Middle frontal gyrus (tissue), 1 donor: Measurements from ENCODE around the gene STRN3.
A peak's percentile ranks its signal among the peaks of the same experiment; 100 is the strongest.
"Not testable (repeated sequence)": the region's sequence is repeated elsewhere in the genome, so short reads cannot be mapped to it uniquely, and the experiment has no call there.

Experiments
- DNase-seq: peaks from one replicate; pipeline ENCODE4 v3.0.0-alpha.2; 2015; ENCODE audit warnings: low spot score; ENCODE audit errors: extremely low spot score

Gene STRN3

DNA sequence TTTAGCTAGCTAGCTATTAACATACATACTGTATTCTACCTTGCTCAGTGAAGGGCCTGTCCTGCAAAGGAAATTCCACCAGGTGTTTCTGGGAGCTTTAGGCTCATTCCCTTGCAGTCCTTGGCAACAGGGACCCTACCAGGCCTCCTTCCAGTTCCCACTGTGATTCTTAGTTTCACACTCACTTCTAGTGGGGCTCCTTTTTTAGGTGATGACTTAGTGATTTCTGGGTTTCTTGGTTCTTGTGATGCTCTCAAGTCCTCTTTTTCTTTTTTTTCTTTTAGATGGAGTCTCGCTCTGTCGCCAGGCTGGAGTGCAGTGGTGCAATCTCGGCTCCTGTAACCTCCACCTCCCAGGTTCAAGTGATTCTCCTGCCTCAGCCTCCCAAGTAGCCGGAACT lies 10.4 kb upstream of the STRN3 start:
- DNase-seq = no peak

DNA sequence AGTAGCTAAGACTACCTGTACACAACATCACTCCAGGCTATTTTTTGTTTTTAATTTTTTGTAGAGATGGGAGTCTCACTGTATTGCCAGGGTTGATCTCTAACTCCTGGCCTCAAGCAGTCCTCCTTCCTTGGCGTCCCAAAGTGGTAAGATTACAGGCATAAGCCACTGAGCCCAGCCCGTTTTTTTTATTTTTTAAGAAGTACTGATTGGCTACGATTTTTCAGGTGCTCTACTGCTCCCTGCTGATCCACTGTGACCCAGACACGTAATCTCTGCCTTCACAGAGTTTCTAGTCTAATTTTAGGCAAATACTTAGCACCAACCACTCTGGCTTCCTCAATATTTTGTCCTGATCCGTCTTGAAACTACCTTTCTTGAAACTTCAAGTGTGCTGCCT lies 4.3 kb upstream of the STRN3 start:
- no peak for DNase-seq

DNA sequence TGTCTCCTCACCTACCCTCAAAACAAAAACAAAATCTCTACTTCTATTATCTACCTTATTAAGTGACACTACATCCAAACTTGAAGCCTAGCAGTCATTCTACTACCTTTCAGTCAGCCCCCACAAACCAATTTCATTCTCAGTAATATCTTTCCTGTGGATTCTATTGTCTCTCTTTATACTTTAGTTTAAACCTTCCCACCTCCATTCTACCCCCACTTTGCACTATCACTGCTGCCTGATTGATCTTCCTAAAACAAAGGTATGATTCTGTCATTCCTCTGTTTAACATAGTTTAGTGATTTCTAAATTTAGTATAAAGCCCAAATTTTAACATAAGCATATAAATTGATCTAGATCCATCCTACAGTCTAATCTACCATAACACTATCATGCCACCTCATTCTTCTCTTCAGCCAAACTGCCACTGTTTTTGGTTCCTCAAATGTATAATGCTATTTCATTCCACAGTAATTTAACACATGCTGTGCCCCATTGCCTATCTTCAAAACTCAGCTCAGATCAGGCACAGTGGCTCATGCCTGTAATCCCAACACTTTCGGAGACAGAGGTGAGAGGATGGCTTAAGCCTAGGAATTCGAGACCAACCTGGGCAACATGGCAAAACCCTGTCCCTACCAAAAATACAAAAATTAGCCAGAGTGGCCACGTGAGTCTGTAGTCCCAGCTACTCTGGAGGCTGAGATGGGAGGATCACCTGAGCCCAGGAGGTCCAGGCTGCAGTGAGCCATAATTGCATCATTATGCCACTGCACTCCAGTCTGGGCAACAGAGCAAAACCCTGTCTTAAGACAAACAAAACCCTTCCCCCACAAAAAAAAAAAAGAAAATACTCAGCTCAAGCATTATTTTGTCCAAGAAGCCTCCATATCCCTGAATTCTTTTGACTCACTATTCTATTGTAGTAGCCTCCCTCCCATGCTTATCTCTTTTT lies 3.1 kb upstream of the STRN3 start:
- DNase-seq = no peak

DNA sequence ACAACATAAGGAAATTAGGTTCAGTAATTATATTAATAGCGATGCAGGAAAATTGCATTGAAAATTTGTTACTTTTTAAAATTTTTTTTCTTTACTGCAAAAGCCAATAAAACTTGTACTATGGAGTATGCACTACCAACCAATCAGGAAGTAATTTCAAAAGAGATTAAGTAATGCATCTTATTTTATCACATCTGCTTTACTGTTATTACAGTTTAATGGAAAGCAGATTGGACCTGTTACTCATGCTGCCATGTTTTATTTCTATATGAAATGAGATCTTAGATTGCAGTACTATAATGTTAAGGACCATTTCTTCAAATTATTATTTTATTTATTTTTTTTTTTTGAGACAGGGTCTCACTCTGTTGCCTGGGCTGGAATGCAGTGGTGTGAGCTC lies 1.7 kb upstream of the STRN3 start:
- no peak for DNase-seq

DNA sequence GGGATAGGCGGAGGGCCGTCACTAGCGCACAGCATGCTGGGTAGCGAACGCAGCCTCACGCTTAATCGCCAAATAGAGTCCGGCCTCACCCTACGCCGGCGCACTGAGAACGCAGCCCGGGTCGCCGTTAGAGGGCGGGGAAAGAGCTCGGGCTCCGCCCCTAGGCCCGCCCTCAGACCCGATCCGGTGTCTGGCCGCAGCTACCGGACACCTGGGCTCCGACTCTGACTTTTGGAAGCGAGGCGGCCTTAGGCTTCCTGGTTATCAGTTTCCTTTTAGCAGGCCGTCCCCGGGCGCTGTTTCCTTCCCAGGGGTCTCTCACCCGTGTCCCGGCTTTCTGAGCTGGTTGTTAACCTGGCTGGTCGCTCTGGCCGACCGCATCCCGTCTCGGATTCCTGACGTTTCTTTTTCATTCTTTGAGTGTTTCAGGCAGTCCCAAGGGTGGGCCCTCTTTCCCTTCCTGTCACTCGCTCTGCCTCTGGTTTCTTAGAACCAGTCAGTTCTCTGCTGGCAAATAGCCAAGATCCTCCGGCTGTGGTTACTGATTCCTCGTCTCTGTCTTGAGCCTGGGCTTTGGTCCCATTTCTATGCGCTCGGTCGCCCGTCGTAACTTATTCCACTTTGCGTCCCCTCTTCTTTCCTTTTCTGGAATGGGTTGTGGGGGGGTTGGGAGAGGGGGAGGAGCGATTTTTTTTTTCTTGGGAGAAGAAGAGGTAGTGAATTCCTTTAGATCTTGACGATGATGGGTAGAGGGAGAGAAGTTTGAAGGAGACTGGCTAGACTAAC lies 464 bp upstream of the STRN3 start:
- peak; percentile 93 for DNase-seq

DNA sequence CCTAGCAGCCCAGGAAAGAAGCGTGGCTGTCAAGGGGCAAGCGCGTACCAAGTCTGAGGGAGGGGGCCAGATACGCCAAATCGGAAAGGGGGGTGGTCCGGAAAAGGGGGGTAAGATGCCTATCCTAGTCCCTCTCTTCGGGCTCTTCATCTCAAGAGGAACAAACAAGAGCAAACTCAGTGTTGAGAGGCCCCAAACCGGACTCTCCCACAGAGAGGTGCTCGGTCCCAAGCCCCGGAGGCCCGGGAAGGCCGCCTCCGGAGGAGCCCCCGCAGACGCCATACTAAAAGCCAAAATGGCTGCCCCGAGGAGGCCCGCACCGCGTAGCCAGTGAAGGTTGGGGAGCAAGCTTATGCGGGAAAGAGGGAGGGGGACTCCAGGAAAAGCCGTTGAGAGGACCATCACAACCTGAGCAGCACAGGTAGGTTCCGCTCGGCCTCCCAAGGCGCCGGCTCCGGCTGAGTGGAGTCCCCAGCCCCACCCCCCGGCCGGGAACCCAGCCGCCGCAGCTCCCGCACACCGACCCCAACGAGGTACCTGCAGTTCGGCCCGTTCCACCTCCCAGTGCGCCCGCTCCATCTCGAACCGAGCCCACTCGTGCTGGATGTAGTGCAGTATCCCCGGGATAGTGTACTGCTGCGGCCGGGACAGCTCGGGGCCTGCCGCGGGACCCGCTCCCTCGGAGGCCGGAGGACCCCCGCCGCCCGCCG lies 657 bp downstream of the STRN3 start, which contains the start of gene AP4S1:
AP4S1 (plus strand) TSS at position 283 of the 710 bp plus-strand sequence. CDS start 40,548 bp downstream, outside the sequence.
- DNase-seq = no peak

DNA sequence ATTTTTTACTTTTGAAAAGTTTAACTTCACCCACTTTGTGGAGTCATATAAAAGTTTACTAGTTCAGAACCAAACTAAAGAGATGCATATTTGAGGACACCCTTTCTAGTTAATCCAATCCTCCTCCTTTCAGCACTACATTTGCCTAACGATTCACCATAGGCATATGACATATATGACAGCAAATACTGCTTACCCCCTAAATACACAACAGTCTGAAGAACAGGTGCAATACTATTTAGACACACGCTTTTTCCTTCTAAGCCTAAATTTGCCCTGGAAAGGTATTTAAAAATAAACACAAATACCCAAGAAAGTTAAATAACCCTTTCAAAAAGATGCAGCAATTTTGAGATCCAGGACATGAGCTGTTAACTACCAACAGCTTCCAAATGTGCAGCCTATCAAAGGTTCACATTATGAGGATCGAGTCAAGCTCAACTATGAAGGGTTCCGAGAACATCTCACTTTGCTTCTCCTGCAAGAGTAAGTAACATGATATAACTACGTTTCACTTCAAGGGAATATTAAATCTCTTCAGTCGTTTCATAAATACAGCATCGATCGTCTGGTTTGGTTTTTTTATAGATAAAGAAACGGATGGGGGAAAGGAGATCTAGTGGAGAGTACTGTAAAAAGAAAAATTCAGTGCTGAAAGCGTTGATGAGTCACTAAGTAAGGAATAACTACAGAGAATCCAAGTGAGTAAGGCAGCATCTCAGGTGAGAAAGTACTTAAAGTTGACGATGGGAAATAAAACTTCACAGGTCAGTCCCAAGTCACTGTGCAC lies 1.4 kb downstream of the STRN3 start:
- DNase-seq = no peak

DNA sequence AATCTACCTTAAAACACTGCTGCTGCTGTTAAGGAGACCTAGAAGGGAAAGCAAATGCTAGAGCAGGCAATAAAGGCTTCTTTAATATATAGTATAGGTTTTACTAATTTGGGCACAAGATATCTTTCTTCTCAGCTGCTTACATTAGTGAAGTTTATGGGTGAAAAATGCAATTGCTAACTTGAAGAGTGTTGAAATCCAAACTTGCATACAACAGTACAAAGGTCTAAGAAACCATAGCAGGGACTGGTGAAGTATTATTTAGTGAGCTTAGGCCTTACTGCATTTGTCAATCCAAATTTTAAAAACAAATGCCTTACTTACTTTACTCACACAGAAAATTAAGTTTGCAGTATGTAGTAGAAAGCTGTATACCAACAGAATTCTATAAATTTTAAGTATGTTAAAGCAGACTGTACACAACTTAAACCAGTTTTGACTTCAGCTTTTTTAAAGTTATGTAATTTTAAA lies 2.1 kb downstream of the STRN3 start:
- no peak for DNase-seq

DNA sequence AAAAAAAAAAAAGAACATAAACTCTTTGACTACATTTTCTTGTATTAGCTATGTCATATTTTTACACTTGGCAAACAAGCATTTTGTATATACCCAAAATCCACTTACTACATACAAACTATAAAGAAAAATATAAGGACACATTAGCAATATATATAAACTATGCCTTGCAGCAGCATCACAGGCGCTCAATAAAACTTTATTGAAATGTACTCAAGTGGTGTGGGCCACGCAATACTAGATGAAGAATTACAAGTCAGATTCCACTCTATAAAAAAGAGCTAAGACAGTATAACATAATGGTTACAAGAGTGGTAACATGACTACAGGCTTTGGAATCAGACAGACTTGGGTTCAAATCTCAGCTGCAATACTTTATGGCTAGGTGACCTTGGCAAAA lies 3.8 kb downstream of the STRN3 start:
- no peak for DNase-seq

DNA sequence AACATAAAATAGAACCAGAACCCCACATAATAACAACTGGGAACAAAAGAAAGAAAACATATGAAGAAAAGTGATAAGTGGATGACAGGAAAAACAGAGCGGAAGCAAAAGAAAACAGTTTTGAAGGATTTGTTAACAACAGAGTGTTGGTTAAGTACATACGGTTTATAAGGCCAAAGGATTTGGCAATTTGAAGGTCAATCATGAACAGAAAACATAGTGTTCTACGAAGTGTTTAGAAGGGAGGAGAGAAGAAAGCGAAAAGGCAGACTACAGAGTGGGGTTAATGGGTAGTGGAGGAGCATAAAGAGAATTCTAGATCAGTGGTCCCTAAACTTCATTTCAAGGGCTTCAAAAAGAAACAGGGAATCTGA lies 4.6 kb downstream of the STRN3 start:
- DNase-seq = no peak

DNA sequence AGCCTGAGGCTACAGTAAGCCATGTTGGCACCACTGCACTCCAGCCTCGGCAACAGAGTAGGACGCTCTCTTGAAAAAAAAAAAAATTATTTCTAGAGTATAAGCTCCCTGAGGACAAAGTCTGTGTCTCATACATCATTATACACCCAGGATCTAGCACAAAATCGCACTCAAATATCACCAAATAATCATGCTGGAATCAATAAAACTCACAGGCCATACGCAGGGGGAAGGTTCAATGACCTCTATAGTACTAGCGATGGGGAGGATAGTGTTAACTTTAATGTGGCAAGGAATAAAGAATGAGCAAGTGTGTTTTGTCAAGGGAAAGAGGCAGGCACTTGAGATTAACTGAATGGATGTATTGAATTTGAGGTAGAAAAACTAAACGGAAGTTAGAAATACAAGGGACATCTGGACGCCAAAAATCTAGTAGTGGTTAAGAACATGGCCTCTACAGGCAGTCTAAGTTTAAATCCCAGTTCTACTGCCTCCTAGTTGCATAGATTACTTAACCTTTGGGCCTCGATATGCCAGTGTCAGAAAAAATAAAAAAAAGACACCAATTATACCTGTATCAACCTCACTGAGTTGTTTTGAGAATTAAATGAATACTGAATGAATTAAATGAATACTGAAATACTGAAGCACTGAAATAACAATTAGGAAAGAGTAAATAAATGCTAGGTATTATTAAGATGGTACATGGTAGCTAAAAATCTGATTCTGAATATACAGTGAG lies 5.2 kb downstream of the STRN3 start:
- no peak for DNase-seq

DNA sequence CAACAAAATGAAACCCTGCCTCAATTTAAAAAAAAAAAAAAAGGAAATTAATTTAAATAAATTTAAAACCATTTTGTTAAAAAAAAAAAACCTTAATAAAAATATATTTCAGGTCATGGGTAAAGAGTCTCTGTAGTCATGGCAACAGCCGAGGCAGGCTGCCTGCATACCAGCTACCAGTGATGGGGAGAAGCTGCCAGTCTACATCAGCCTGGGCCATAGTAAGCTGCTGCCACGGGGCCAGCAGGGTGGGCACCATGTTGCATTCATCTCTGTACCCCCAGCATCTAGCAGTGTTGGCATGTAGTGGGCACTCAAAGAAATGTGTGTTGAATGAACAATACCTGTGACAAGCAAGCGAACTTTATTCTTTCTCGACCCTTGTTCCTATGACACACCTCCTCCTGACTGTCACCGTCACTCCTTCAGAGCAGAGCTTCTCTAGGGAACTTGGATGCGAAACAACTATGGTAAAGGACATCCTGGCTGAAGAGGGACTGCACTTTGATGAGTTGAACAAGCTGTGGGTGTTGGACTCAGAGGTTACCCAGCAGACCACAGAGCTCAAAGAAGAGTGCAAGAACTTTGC lies 8.0 kb downstream of the STRN3 start:
- no peak for DNase-seq

DNA sequence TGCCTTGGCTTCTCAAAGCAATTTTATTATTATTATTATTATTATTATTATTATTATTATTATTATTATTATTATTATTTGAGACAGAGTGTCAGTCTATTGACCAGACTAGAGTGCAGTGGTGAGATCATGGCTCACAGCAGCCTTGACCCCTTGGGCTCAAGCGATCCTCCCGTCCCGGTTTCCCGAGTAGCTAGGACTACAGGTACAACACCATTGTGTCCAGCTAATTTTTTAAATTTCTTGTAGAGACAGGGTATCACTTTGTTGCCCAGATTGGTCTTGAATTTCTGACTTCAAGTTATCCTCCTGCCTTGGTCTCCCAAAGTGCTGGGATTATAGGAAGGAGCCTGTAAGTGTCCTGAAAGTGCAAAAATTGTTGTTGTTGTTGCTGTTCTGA lies 12.3 kb downstream of the STRN3 start:
- DNase-seq = no peak

DNA sequence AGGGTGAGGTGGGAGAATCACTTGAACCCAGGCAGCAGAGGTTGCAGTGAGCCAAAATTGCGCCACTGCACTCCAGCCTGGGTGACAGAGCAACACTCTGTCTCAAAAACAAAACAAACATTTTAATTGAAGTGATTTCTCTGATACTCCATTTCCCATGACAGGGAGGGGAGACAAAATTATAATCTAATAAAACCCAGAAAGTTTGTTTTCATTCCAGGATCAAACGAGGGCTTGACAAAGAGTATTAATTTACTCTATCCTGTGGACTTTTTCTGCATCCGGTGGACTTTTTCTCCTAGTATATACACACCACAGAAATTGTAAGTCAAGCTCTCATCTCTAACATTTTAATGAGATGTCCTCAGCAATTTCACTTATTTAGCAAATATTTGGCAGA lies 15.2 kb downstream of the STRN3 start:
- DNase-seq = no peak

DNA sequence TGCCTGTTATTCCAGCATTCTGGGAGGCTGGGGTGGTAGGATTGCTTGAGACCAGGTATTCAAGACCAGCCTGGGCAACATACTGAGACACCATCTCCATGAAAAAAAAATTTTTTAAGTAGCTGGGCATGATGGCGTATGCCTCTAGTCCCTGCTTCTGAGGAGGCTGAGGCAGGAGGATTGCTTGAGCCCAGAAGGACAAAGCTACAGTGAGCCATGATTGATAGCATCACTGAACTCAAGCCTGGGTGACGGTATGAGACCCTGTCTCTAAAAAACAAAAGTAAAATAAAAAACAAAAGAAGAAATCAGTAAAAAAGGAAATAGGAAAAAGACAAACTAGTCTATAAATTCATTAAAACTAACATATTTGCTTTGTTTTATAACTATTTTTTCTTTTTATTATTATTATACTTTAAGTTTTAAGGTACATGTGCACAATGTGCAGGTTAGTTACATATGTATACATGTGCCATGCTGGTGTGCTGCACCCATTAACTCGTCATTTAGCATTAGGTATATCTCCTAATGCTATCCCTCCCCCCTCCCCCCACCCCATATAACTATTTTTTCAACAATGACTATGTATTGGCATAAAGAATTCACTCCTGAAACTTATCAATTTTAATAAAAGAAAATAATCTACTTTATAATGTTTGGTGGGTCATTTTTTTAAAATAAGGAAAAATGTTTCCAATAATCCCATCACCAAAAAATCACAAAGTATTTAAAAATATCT lies 16.2 kb downstream of the STRN3 start:
- DNase-seq = no peak

DNA sequence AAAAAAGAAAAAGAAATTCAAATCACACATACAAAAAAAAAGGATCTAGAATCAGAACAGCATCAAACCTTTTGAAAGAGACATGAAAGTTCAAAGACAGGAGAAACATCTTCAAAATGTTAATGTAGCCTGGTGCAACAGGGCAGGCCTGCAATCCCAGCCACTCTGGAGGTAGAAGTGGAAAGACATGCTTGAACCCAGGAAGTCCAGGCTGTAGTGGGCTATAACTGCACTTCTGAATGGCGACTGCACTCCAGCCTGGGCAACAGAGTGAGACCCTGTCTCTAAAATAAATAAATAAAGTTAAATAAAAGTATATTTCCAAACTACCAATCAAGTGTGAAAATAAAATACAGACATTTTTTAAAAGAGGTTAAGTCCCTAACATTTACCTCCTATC lies 19.5 kb downstream of the STRN3 start:
- no peak for DNase-seq

DNA sequence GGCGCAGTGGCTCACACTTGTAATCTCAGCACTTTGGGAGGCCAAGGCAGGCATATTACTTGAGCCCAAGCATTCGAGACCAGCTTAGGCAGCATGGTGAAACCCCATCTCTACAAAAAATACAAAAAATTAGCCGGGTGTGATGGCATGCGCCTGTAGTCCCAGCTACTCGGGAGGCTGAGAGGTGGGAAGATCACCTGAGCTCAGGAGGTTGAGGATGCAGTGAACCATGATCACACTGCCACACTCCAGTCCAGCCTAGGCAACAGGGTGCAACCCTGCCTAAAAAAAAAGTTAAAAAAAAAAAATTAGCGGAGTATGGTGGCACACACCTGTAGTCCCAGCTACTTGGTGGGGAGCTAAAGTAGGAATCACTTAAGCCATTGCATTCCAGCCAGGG lies 22.2 kb downstream of the STRN3 start:
- DNase-seq = not testable (repeated sequence)

DNA sequence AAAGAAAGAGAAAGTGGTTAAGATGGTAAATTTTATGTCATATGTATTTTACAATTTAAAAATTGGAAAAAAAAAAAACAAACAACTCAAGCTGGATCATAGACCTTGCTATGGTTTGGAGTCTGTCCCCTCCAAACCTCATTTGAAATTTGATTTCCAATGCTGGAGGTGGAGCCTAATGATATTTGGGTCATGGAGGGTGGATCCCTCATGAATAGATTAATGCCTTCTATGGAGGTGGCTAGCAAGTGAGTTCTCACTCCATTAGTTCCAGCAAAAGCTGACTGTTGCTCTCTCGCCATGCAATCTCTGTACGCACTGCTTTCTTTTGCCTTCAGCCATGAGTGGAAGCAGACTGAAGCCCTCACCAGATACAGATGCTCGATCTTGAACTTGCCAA lies 22.9 kb downstream of the STRN3 start:
- no peak for DNase-seq

DNA sequence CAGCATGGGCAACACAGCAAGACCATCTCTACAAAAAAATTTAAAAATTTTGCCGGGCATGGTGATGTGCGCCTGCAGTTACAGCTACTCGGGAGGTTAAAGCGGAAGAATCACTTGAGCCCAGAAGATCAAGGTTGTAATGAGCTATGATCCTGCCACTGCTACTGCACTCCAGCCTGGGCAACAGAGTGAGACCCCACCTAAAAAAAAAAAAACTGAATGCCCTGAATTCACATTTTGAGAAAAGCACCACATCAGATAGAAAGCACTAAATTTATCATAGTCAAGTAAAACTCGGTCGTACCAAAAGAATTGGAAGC lies 24.9 kb downstream of the STRN3 start:
- no peak for DNase-seq
